ENCODE results near the gene SWI5.

SWI5 gene

GRCh38 chr9:128286440-128286839 is 10.4 kb downstream of the SWI5 start:
- TF ChIP-seq CTCF (IDR thresholded peaks at IDR 0.05; ENCODE audit: low read depth, low read length, poor library complexity, severe bottlenecking) (no peak), EZH2phosphoT487 (IDR thresholded peaks at IDR 0.05; ENCODE audit: borderline replicate concordance, low read length) (no peak)
- no peak overlapping the region for H3K27ac ChIP-seq (ENCODE audit: low read depth, low read length)

GRCh38 chr9:128288273-128289004 is 12.4 kb downstream of the SWI5 start:
- H3F3A ChIP-seq (ENCODE audit: control insufficient read depth, insufficient read depth): no peaks in the 10 kb centered on the region
- TF ChIP-seq EZH2phosphoT487 (IDR thresholded peaks at IDR 0.05; ENCODE audit: borderline replicate concordance, low read length): no peak
- TF ChIP-seq CTCF (IDR thresholded peaks at IDR 0.05; ENCODE audit: low read depth, low read length, poor library complexity, severe bottlenecking): no peak
- no peaks in the 10 kb centered on the region for H4K20me1 ChIP-seq (ENCODE audit: control insufficient read depth, insufficient read depth, low read depth, low read length)

More at GRCh38 chr9:128286440-128286839, 10.4 kb downstream of the SWI5 start:
- Histone ChIP-seq H3K79me2 (ENCODE audit: control insufficient read depth, low read length) (no peaks in the 10 kb centered on the region), H3K36me3 (ENCODE audit: control insufficient read depth, low read length) (no peaks in the 10 kb centered on the region), H3K9me3 (ENCODE audit: control insufficient read depth, insufficient read depth, low read length) (no peaks in the 10 kb centered on the region), H3K4me3 (ENCODE audit: low read length) (no peak overlapping the region), H3K9me2 (replicated peaks; ENCODE audit: control insufficient read depth, low read length) (no peaks in the 10 kb centered on the region), H4K20me1 (ENCODE audit: control insufficient read depth, insufficient read depth, low read depth, low read length) (no peaks in the 10 kb centered on the region), H3K27me3 (ENCODE audit: control insufficient read depth, low read length) (no peaks in the 10 kb centered on the region), H3K4me1 (ENCODE audit: control insufficient read depth, low read length) (peaks cover 3% of the 10 kb centered on the region; the same call in 1 of the 2 replicates), H3K4me2 (ENCODE audit: low read length) (no peak overlapping the region), H3F3A (ENCODE audit: control insufficient read depth, insufficient read depth) (no peaks in the 10 kb centered on the region)

GRCh38 chr9:128292009-128292408 is 15.9 kb downstream of the SWI5 start:
- no peak overlapping the region for H3K27ac ChIP-seq (ENCODE audit: low read depth, low read length)
- TF ChIP-seq EZH2phosphoT487 (IDR thresholded peaks at IDR 0.05; ENCODE audit: borderline replicate concordance, low read length) (no peak), CTCF (IDR thresholded peaks at IDR 0.05; ENCODE audit: low read depth, low read length, poor library complexity, severe bottlenecking) (no peak)
- H3F3A ChIP-seq (ENCODE audit: control insufficient read depth, insufficient read depth): no peaks in the 10 kb centered on the region
- H3K79me2 ChIP-seq (ENCODE audit: control insufficient read depth, low read length): no peaks in the 10 kb centered on the region
- no peak overlapping the region for H3K4me2 ChIP-seq (ENCODE audit: low read length)
- no peaks in the 10 kb centered on the region for H3K4me1 ChIP-seq (ENCODE audit: control insufficient read depth, low read length)
- no peaks in the 10 kb centered on the region for H3K9me3 ChIP-seq (ENCODE audit: control insufficient read depth, insufficient read depth, low read length)
- no peaks in the 10 kb centered on the region for H3K27me3 ChIP-seq (ENCODE audit: control insufficient read depth, low read length)
- no peaks in the 10 kb centered on the region for H3K36me3 ChIP-seq (ENCODE audit: control insufficient read depth, low read length)
- no peaks in the 10 kb centered on the region for H4K20me1 ChIP-seq (ENCODE audit: control insufficient read depth, insufficient read depth, low read depth, low read length)
- H3K4me3 ChIP-seq (ENCODE audit: low read length): no peak overlapping the region
- no peaks in the 10 kb centered on the region for H3K9me2 ChIP-seq (replicated peaks; ENCODE audit: control insufficient read depth, low read length)

More at GRCh38 chr9:128288273-128289004, 12.4 kb downstream of the SWI5 start:
- no peaks in the 10 kb centered on the region for H3K79me2 ChIP-seq (ENCODE audit: control insufficient read depth, low read length)
- H3K9me2 ChIP-seq (replicated peaks; ENCODE audit: control insufficient read depth, low read length): no peaks in the 10 kb centered on the region
- peaks cover 3% of the 10 kb centered on the region; the same call in 1 of the 2 replicates for H3K4me1 ChIP-seq (ENCODE audit: control insufficient read depth, low read length)
- H3K4me2 ChIP-seq (ENCODE audit: low read length): no peak overlapping the region
- H3K36me3 ChIP-seq (ENCODE audit: control insufficient read depth, low read length): no peaks in the 10 kb centered on the region
- no peaks in the 10 kb centered on the region for H3K9me3 ChIP-seq (ENCODE audit: control insufficient read depth, insufficient read depth, low read length)
- H3K4me3 ChIP-seq (ENCODE audit: low read length): no peak overlapping the region
- H3K27ac ChIP-seq (ENCODE audit: low read depth, low read length): no peak overlapping the region
- H3K27me3 ChIP-seq (ENCODE audit: control insufficient read depth, low read length): no peaks in the 10 kb centered on the region

All from DOHH2 (cell line).